Breast epithelium (tissue), 4 donors: ENCODE measurements around the gene UPP2. TPM values are rescaled to one million over a fixed set of nuclear protein-coding genes. Genes with fewer than 3 reads are reported as not detected.

Experiments used
- DNase-seq, 2 donors: peaks; one replicate each; pipeline ENCODE4 v3.0.0-alpha.2; 2019; ENCODE audit warnings: low spot score in 2 of 2
- H3K27ac ChIP-seq, 2 donors: fragments of 200-600 bp; sonication (generic) in 1 of 2; one replicate each; pipeline ENCODE4 v1.5.1; 2016 to 2019; ENCODE audit warnings: mild to moderate bottlenecking in 1 of 2
- H3K27me3 ChIP-seq, 2 donors: fragments of 200-600 bp; sonication (generic) in 1 of 2; one replicate each; pipeline versions ENCODE4 v1.5.1 to v1.6.0; 2017 to 2019; ENCODE audit warnings: control low read depth in 1 of 2, mild to moderate bottlenecking in 1 of 2
- H3K36me3 ChIP-seq: fragments of 200-600 bp; one replicate; pipeline ENCODE4 v1.5.1; 2019
- H3K4me1 ChIP-seq, 2 donors: fragments of 200-600 bp; sonication (generic); one replicate each; pipeline ENCODE4 v1.5.1; 2016 to 2019; ENCODE audit warnings: control low read depth in 1 of 2
- H3K4me3 ChIP-seq, 3 donors: fragments of 200-600 bp; sonication (generic); 1 replicate in 2 of 3; 2 replicates in 1 of 3; pipeline ENCODE4 v1.5.1; 2016 to 2019; ENCODE audit warnings: mild to moderate bottlenecking in 3 of 3, moderate library complexity in 2 of 3
- H3K9me3 ChIP-seq, 2 donors: fragments of 200-600 bp; sonication (generic) in 1 of 2; one replicate each; pipeline ENCODE4 v1.5.1; 2016 to 2019; ENCODE audit warnings: control low read depth in 1 of 2
- POLR2A ChIP-seq: fragments of 450-650 bp; IDR thresholded peaks from one replicate; pipeline ENCODE4 v1.6.1; 2016; ENCODE audit warnings: antibody characterized with exemption, mild to moderate bottlenecking, moderate library complexity
- POLR2AphosphoS5 ChIP-seq, 3 donors: sonication (generic); formaldehyde crosslinking; IDR thresholded peaks; one replicate each; pipeline ENCODE4 v1.6.1; 2017; ENCODE audit warnings: antibody characterized with exemption in 3 of 3
- intact Hi-C: fragments of 100-400 bp; cut with DNase I; formaldehyde crosslinking; loops from one replicate; pipeline ENCODE4 v1.15.1; 2023; ENCODE audit warnings: low total_unique reads
- total RNA-seq, 3 donors: library from RNA; depleted of rRNA; stranded (reverse); fragments of >200 nt; gene quantifications; one replicate each; pipeline ENCODE4 v1.1.0, GENCODE V29; 2016
- TF ChIP-seq, protein P1 (sequence below), 3 donors: fragments of 450-650 bp; IDR thresholded peaks; one replicate each; pipeline ENCODE4 v1.5.1; 2016 to 2017; ENCODE audit warnings: antibody characterized with exemption in 3 of 3, mild to moderate bottlenecking in 3 of 3, moderate library complexity in 3 of 3

Gene UPP2
- total RNA-seq, 3 donors from 2014 or later, result 0.16 TPM; not detected in 2

GRCh38 chr2:158061763-158062162 is 39.9 kb upstream of the UPP2 start:
- DNase-seq, result no peak
- intact Hi-C loops, result no loop called here
- no peaks in the 10 kb centered on the region for H3K4me1 ChIP-seq

GRCh38 chr2:158066046-158066713 is 35.5 kb upstream of the UPP2 start:
- intact Hi-C loops, result no loop called here
- TF ChIP-seq, protein P1, sequence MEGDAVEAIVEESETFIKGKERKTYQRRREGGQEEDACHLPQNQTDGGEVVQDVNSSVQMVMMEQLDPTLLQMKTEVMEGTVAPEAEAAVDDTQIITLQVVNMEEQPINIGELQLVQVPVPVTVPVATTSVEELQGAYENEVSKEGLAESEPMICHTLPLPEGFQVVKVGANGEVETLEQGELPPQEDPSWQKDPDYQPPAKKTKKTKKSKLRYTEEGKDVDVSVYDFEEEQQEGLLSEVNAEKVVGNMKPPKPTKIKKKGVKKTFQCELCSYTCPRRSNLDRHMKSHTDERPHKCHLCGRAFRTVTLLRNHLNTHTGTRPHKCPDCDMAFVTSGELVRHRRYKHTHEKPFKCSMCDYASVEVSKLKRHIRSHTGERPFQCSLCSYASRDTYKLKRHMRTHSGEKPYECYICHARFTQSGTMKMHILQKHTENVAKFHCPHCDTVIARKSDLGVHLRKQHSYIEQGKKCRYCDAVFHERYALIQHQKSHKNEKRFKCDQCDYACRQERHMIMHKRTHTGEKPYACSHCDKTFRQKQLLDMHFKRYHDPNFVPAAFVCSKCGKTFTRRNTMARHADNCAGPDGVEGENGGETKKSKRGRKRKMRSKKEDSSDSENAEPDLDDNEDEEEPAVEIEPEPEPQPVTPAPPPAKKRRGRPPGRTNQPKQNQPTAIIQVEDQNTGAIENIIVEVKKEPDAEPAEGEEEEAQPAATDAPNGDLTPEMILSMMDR (IDR thresholded peaks at IDR 0.05), result no peak
- TF ChIP-seq POLR2A (no peak), POLR2AphosphoS5 (IDR thresholded peaks at IDR 0.05) (no peak)
- H3K27me3 ChIP-seq, result no peaks in the 10 kb centered on the region
- H3K36me3 ChIP-seq, result no peaks in the 10 kb centered on the region
- no peaks in the 10 kb centered on the region for H3K9me3 ChIP-seq
- no peaks in the 10 kb centered on the region for H3K4me1 ChIP-seq
- H3K27ac ChIP-seq, result no peak overlapping the region
- no peak overlapping the region for H3K4me3 ChIP-seq
- DNase-seq, result no peak

More at GRCh38 chr2:158061763-158062162, 39.9 kb upstream of the UPP2 start:
- Histone ChIP-seq H3K27me3 (no peaks in the 10 kb centered on the region), H3K27ac (no peak overlapping the region), H3K4me3 (no peak overlapping the region), H3K9me3 (no peaks in the 10 kb centered on the region), H3K36me3 (no peaks in the 10 kb centered on the region)
- no peak for TF ChIP-seq POLR2AphosphoS5 (IDR thresholded peaks at IDR 0.05)
- TF ChIP-seq, protein P1 (IDR thresholded peaks at IDR 0.05), result no peak
- no peak for TF ChIP-seq POLR2A

GRCh38 chr2:158071018-158071417 is 30.7 kb upstream of the UPP2 start:
- intact Hi-C loops, result no loop called here
- H3K4me3 ChIP-seq, result no peak overlapping the region
- TF ChIP-seq POLR2AphosphoS5 (IDR thresholded peaks at IDR 0.05) (no peak), POLR2A (no peak)
- TF ChIP-seq, protein P1 (IDR thresholded peaks at IDR 0.05), result no peak
- H3K9me3 ChIP-seq, result no peaks in the 10 kb centered on the region
- no peak for DNase-seq
- H3K27ac ChIP-seq, result no peak overlapping the region
- H3K27me3 ChIP-seq, result no peaks in the 10 kb centered on the region
- no peaks in the 10 kb centered on the region for H3K36me3 ChIP-seq
- H3K4me1 ChIP-seq, result no peaks in the 10 kb centered on the region

DNA sequence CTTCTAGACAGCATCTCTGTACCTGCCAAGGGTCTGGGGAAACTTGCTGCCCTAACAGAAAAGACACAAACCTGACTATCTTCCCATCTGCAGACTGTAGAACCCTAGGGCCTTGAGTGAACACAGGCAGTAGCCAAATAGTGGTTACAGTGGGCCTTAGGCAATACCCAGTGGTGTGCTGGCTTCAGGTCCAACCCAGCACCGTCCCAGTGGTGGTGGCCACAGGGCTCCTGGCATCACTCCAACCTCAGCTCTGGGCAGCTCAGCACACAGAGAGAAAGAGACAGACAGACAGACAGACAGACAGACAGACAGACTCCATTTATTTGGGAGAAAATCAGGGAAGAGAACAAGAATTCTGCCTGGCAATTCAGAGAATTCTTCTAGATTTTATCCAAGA is 29.3 kb upstream of the UPP2 start:
- no peak for DNase-seq
- Histone ChIP-seq H3K4me3 (no peak overlapping the region), H3K4me1 (no peaks in the 10 kb centered on the region), H3K27ac (no peak overlapping the region), H3K9me3 (peaks cover 0 to 3% of the 10 kb centered on the region in 2 donors), H3K36me3 (no peaks in the 10 kb centered on the region), H3K27me3 (no peaks in the 10 kb centered on the region)
- intact Hi-C loops, result no loop called here
- TF ChIP-seq POLR2AphosphoS5 (IDR thresholded peaks at IDR 0.05) (no peak), POLR2A (no peak)
- TF ChIP-seq, protein P1 (IDR thresholded peaks at IDR 0.05), result no peak

DNA sequence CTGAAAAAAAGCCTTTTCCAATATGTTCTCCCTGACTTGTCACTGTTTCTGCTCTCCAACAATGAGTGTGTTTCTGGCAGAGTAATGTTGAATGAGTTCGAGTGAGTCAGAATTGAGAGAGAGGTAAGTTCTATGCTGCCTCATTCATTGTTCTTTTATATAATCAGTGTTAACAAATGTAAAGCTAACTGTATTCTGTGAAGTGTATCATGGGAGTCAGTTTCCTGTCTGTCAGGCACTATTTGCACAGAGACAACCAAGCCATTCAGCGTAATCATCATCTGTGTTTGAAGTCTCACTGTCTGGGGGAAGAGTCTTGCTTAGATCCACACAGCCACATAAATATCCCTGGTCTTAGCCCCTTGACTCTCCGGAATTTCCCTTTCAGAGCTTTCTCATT is 22.0 kb upstream of the UPP2 start:
- no peak for DNase-seq
- Histone ChIP-seq H3K4me1 (no peaks in the 10 kb centered on the region), H3K27me3 (no peaks in the 10 kb centered on the region), H3K27ac (no peak overlapping the region), H3K36me3 (no peaks in the 10 kb centered on the region), H3K9me3 (peaks cover 0 to 6% of the 10 kb centered on the region in 2 donors), H3K4me3 (no peak overlapping the region)
- no peak for TF ChIP-seq POLR2AphosphoS5 (IDR thresholded peaks at IDR 0.05)
- TF ChIP-seq, protein P1 (IDR thresholded peaks at IDR 0.05), result no peak
- no peak for TF ChIP-seq POLR2A
- intact Hi-C loops, result no loop called here
